CD4-positive, alpha-beta T cell (primary cell): ENCODE measurements around the gene MMS19. TPM values are rescaled to one million over a fixed set of nuclear protein-coding genes. Genes with fewer than 3 reads are reported as not detected.

Experiments
- ATAC-seq: fragments of 200-7000 bp; cut with Tn5 transposase; one replicate; pipeline ENCODE4 v1.10.0; 2022; ENCODE audit warnings: mild to moderate bottlenecking; ENCODE audit not compliant: poor library complexity
- CTCF ChIA-PET: fragments of 350-600 bp; sonication (Branson Sonifier 250); formaldehyde crosslinking; loops from one replicate; lab custom pipeline; 2021; ENCODE audit warnings: antibody characterized with exemption, inconsistent platforms; lab: Charles Lee
- POLR2A ChIA-PET: fragments of 350-600 bp; sonication (Branson Sonifier 250); formaldehyde crosslinking; loops from one replicate; lab custom pipeline; 2021; ENCODE audit warnings: antibody characterized with exemption, inconsistent platforms; lab: Charles Lee
- DNase-seq, 14 experiments: peaks; one replicate each; pipeline ENCODE4 v3.0.0-alpha.2; 2013 to 2020; ENCODE audit warnings: mixed read lengths in 2 of 14
- H3K27ac ChIP-seq, 2 donors: one replicate each; pipeline versions ENCODE4 v1.5.1 to v1.7.0; 2013; ENCODE audit warnings: low read length in 2 of 2, low read depth in 1 of 2, mild to moderate bottlenecking in 1 of 2
- H3K27me3 ChIP-seq, 2 experiments: 1 replicate in 1 of 2; 2 replicates in 1 of 2; pipeline versions ENCODE4 v1.6.1 to v1.7.0; 2013; ENCODE audit warnings: low read length in 2 of 2, control low read depth in 1 of 2, mild to moderate bottlenecking in 1 of 2, moderate library complexity in 1 of 2; ENCODE audit not compliant: insufficient read depth in 2 of 2, control insufficient read depth in 1 of 2
- H3K36me3 ChIP-seq: one replicate; pipeline ENCODE4 v1.6.1; 2013; ENCODE audit warnings: low read length, control low read depth; ENCODE audit not compliant: insufficient read depth
- H3K4me1 ChIP-seq: one replicate; pipeline ENCODE4 v1.6.1; 2013; ENCODE audit warnings: low read length, control low read depth; ENCODE audit not compliant: insufficient read depth
- H3K4me3 ChIP-seq: one replicate; pipeline ENCODE4 v1.5.1; 2013; ENCODE audit warnings: mild to moderate bottlenecking, low read length, moderate library complexity
- H3K9me3 ChIP-seq, 2 experiments: 1 replicate in 1 of 2; 2 replicates in 1 of 2; pipeline versions ENCODE4 v1.6.1 to v1.7.0; 2013; ENCODE audit warnings: low read length in 2 of 2, mild to moderate bottlenecking in 2 of 2, control low read depth in 1 of 2, moderate library complexity in 1 of 2; ENCODE audit not compliant: control insufficient read depth in 1 of 2, insufficient read depth in 1 of 2
- H3K27ac Mint-ChIP-seq: one replicate; pipeline ENCODE4 v1.8.0; 2020; ENCODE audit warnings: mixed read lengths
- H3K27me3 Mint-ChIP-seq: one replicate; pipeline ENCODE4 v1.8.0; 2021; ENCODE audit warnings: mixed read lengths
- H3K36me3 Mint-ChIP-seq: one replicate; pipeline ENCODE4 v1.8.0; 2021; ENCODE audit warnings: low read depth, mixed read lengths
- H3K4me1 Mint-ChIP-seq: one replicate; pipeline ENCODE4 v1.8.0; 2021; ENCODE audit warnings: low read depth, mixed read lengths
- H3K4me3 Mint-ChIP-seq: one replicate; pipeline ENCODE4 v1.8.0; 2020; ENCODE audit warnings: mild to moderate bottlenecking, mixed read lengths
- H3K9me3 Mint-ChIP-seq: one replicate; pipeline ENCODE4 v1.8.0; 2020; ENCODE audit warnings: mixed read lengths
- CTCF ChIP-seq: fragments of 200-600 bp; IDR thresholded peaks from one replicate; pipeline ENCODE4 v1.8.0; 2022; ENCODE audit warnings: antibody characterized with exemption, mild to moderate bottlenecking
- intact Hi-C, 2 experiments: fragments of 100-400 bp; cut with DNase I in 1 of 2; cut with micrococcal nuclease in 1 of 2; formaldehyde crosslinking; loops; one replicate each; pipeline versions ENCODE4 v1.15.1 to v1.9.0; 2023 to 2025; cut with DNase I, micrococcal nuclease
- total RNA-seq, 174 experiments: library from RNA in 2 of 174; stranded (reverse) in 2 of 174; gene quantifications; one replicate each; pipeline ENCODE4 v1.2.3 and lab custom pipeline; 2021 to 2026

MMS19 gene
- total RNA-seq, 2 experiments from 2014 or later, result 58.4 to 65.7 TPM

GRCh38 chr10:97546456-97547270 lies 48.4 kb upstream of the MMS19 start:
- intact Hi-C loops, result no loop called here
- H3K27me3 Mint-ChIP-seq, result no peaks in the 10 kb centered on the region
- no peaks in the 10 kb centered on the region for H3K4me1 Mint-ChIP-seq
- no peak for TF ChIP-seq CTCF
- DNase-seq, result no peak
- ChIA-PET CTCF (no interaction called here), POLR2A (interaction anchor here (0.6 kb wide), 1 partner anchor 300 kb away, joined by 3 read pairs; no protein-coding TSS in a partner anchor)
- Histone ChIP-seq H3K4me1 (peaks cover 10% of the 10 kb centered on the region), H3K4me3 (no peak overlapping the region), H3K36me3 (no peaks in the 10 kb centered on the region), H3K27ac (no peak overlapping the region), H3K27me3 (no peaks in the 10 kb centered on the region), H3K9me3 (no peaks in the 10 kb centered on the region)
- H3K4me3 Mint-ChIP-seq, result no peak overlapping the region
- no peak for ATAC-seq
- H3K36me3 Mint-ChIP-seq, result no peaks in the 10 kb centered on the region
- H3K27ac Mint-ChIP-seq, result no peak overlapping the region
- no peaks in the 10 kb centered on the region for H3K9me3 Mint-ChIP-seq

GRCh38 chr10:97543025-97543546 lies 44.9 kb upstream of the MMS19 start:
- no peaks in the 10 kb centered on the region for H3K9me3 ChIP-seq
- H3K27me3 ChIP-seq, result no peaks in the 10 kb centered on the region
- Mint-ChIP-seq H3K9me3 (no peaks in the 10 kb centered on the region), H3K4me3 (no peak overlapping the region), H3K27me3 (no peaks in the 10 kb centered on the region), H3K27ac (no peak overlapping the region), H3K36me3 (no peaks in the 10 kb centered on the region), H3K4me1 (no peaks in the 10 kb centered on the region)
- TF ChIP-seq CTCF, result no peak
- H3K27ac ChIP-seq, result no peak overlapping the region
- no peak overlapping the region for H3K4me3 ChIP-seq
- CTCF ChIA-PET, result interaction anchor here (1.4 kb wide), 1 partner anchor 11 kb away, joined by 3 read pairs; no protein-coding TSS in a partner anchor
- POLR2A ChIA-PET, result no interaction called here
- no peaks in the 10 kb centered on the region for H3K36me3 ChIP-seq
- intact Hi-C loops, result loop anchor here in 1 of 2 experiments (5.0 kb wide), 1 partner anchor 36 kb away; no protein-coding TSS in a partner anchor
- DNase-seq (peak in 3 of 14 experiments; percentile 49 to 72 (median 63)), ATAC-seq (no peak)
- peaks cover 10% of the 10 kb centered on the region for H3K4me1 ChIP-seq

- no peak for ATAC-seq
- Mint-ChIP-seq H3K27me3 (no peaks in the 10 kb centered on the region), H3K36me3 (no peaks in the 10 kb centered on the region), H3K9me3 (no peaks in the 10 kb centered on the region), H3K4me1 (no peaks in the 10 kb centered on the region), H3K27ac (no peak overlapping the region), H3K4me3 (no peak overlapping the region)
- H3K4me1 ChIP-seq, result peaks cover 10% of the 10 kb centered on the region
- no peak overlapping the region for H3K4me3 ChIP-seq
- CTCF ChIA-PET, result no interaction called here
- intact Hi-C loops, result loop anchor here in 1 of 2 experiments (5.0 kb wide), 1 partner anchor 35 kb away; no protein-coding TSS in a partner anchor
- no peak overlapping the region for H3K27ac ChIP-seq
- POLR2A ChIA-PET, result no interaction called here
- no peaks in the 10 kb centered on the region for H3K9me3 ChIP-seq
- H3K27me3 ChIP-seq, result no peaks in the 10 kb centered on the region
- peak in 3 of 14 experiments; percentile 29 to 59 (median 55) for DNase-seq
- no peak for TF ChIP-seq CTCF
- no peaks in the 10 kb centered on the region for H3K36me3 ChIP-seq
Measured at GRCh38 chr10:97542169-97543024, 44.2 kb upstream of the MMS19 start.
